Measurements from ENCODE around the gene CD81.

The CD81 gene

DNA sequence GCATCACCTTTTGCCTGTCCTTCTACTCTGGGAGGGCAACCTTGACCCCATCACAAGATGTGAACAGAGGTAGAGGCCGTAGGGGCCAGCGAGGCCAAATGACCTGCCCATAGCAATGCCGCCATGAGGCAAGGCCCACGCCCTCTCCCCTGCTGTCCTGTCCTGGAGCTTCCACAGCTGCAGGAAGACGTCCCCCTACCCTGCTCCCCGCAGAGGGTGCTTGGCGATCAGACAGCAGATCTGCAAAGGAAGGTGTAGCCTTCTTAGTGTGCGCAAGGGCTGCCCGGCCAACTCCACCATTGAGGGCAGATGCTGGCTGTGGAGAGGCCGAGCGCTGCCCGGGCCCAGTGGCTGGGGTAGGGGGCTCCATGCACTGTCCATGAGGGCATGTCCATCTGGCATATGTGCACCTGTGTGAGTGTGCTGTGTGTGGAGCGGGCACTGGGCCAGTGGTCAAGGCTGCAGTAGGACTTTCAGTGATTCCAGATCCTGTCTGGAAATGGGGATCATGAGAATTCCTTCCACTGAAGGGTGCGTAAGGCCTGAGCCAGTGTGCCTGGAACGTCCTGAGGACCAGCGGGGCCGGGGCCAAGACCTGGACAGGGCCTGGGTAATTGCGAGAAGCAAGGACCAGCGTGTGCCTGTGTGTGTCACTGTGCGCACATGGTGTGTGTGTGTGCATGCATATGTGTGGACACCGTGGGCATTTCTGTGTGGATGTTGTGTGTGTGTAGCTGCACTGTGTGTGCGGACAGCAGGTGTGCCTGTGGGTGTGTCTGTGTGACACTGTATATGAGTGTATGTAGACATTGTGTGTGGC lies 56.2 kb downstream of the CD81 start:
- POLR2A ChIA-PET = no interaction called here
- TF ChIP-seq CTCF (IDR thresholded peaks at IDR 0.05; ENCODE audit: control extremely low read depth, extremely low read depth, low read depth, missing control alignments) = no peak
- CTCF ChIA-PET = interaction anchor here (1.3 to 1.6 kb wide), 2 partner anchors 97 to 128 kb away, joined by 5 to 7 read pairs; no protein-coding TSS in a partner anchor
- DNase-seq (ENCODE audit: extremely low spot score) = no peak

GRCh38 chr11:2434008-2434407 lies 56.9 kb downstream of the CD81 start:
- ChIA-PET POLR2A (no interaction called here), CTCF (no interaction called here)
- no peak for DNase-seq (ENCODE audit: extremely low spot score)
- TF ChIP-seq CTCF (IDR thresholded peaks at IDR 0.05; ENCODE audit: control extremely low read depth, extremely low read depth, low read depth, missing control alignments) = no peak

DNA sequence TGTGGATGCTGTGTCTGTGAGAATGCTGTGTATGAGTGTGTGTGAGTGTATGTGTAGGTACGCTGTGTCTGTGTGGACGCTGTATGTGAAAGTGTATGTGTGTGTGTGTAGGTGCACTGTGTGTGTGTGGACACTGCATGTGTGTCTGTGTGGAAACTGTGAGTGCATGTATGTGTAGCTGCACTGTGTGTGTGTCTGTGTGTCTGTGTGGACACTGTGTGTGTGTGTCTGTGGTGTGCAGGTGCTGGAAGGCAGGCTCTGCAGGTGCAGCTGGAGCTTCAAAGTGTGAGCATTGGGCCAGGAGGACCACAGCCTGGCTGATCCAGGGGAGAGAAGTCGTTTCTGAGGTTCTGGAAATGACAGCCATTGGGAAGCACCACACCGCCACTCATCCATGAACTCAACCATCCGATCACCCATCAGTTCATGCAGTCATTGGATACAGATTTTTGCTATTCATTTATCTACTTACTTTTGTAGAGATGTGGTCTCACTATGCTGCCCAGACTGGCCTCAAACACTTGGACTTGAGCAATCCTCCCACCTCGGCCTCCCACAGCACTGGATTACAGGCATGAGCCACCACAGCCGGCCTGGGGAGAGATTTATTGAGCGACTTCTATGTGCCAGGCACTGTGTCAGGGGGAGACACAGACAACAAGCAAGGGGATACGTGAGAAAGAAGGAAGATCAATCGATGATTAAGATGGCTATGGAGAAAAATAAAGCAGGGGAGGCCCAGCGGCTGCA lies 57.6 kb downstream of the CD81 start:
- CTCF ChIA-PET = no interaction called here
- DNase-seq (ENCODE audit: extremely low spot score) = no peak
- TF ChIP-seq CTCF (IDR thresholded peaks at IDR 0.05; ENCODE audit: control extremely low read depth, extremely low read depth, low read depth, missing control alignments) = no peak
- POLR2A ChIA-PET = no interaction called here

DNA sequence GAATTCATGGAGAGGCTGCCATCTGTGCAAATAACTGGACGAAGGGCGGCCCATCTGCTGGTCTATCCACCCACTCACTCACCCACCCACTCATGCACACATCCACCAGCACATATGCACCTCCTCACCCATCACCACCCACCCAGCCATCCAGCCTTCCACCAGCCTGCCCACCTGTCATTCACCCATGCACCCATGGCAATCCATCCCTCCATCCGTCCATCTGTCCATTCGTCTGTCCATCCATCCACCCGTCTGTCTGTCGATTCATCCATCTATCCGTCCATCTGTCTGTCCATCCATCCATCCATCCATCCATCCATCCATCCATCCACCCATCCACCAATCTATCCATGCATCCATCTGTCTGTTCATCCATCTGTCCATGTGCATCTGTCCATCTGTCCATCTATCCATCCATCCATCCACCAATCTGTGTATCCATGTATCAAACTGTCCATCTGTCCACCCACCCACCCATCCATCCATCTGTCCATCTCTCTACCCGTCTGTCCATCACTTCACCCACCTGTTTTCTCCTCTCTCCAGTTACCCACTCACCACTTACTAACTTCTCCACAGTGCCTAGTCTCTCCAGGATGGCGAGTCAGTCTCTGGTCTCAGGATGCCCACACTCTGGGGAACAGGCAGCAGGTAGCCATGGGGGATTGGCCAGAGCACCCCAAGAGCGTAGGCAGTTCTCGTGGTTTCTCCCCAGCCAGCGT lies 58.3 kb downstream of the CD81 start:
- no peak for TF ChIP-seq CTCF (IDR thresholded peaks at IDR 0.05; ENCODE audit: control extremely low read depth, extremely low read depth, low read depth, missing control alignments)
- CTCF ChIA-PET = interaction anchor here (2.5 kb wide), 1 partner anchor 96 kb away, joined by 8 read pairs; no protein-coding TSS in a partner anchor
- POLR2A ChIA-PET = no interaction called here

DNA sequence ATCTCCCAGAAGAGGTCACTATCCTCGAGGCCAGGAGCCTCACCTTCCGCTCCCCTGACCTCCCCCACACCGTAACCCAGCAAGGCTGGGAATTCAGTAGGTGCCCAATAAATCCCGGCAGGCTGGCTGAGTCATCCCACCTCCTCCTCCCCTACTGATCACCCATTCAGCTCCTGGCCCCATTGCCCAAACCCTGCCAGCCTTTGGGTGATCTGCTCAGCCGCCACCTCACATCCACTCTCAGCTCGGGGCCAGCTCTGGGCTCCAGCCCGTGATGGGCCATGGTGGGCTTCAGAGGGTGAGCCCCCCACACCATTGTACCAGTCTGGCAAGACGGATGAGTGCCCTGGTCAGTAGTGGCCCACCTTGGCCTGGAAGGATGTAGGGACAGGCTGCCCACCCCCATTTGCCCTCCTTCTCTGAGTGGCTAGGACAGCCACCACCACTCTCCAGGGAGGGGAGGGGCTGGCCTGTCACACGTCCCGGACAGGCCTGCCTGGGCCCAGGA lies 59.0 kb downstream of the CD81 start:
- DNase-seq (ENCODE audit: extremely low spot score) = no peak
- ChIA-PET POLR2A (no interaction called here), CTCF (interaction anchor here (1.5 to 2.5 kb wide), 3 partner anchors 8 to 96 kb away, joined by 6 to 8 read pairs (median 7); no protein-coding TSS in a partner anchor)
- no peak for TF ChIP-seq CTCF (IDR thresholded peaks at IDR 0.05; ENCODE audit: control extremely low read depth, extremely low read depth, low read depth, missing control alignments)

More for the DNA sequence above, 58.3 kb downstream of the CD81 start:
- no peak for DNase-seq (ENCODE audit: extremely low spot score)

GRCh38 chr11:2436521-2437031 lies 59.5 kb downstream of the CD81 start:
- no peak for DNase-seq (ENCODE audit: extremely low spot score)
- TF ChIP-seq CTCF (IDR thresholded peaks at IDR 0.05; ENCODE audit: control extremely low read depth, extremely low read depth, low read depth, missing control alignments) = no peak
- POLR2A ChIA-PET = no interaction called here
- CTCF ChIA-PET = interaction anchor here (1.5 to 2.5 kb wide), 4 partner anchors 9 to 131 kb away, joined by 6 to 8 read pairs (median 7); no protein-coding TSS in a partner anchor
